KBM-7 (cell line): Measurements from ENCODE around the gene FTCD.
"Not testable (repeated sequence)": the region's sequence is repeated elsewhere in the genome, so short reads cannot be mapped to it uniquely, and the experiment has no call there.

Experiments
- DNase-seq: peaks from one replicate; pipeline ENCODE4 v3.0.0-alpha.2; 2015
- in situ Hi-C: fragments of 300-500 bp; cut with MboI; formaldehyde crosslinking; loops from 2 replicates; pipeline ENCODE4 v1.14.3; 2020; ENCODE audit warnings: low sequenced_read_pairs, low pct_unique_long_range_greater_than_20kb, mixed read lengths

FTCD gene

GRCh38 chr21:46173573-46173972 lies 18.2 kb upstream of the FTCD start:
- DNase-seq, result no peak
- in situ Hi-C loops, result no loop called here

- in situ Hi-C loops, result no loop called here
- no peak for DNase-seq
These were observed 17.6 kb upstream of the FTCD start for GRCh38 chr21:46172863-46173528.

GRCh38 chr21:46171996-46172862 lies 16.9 kb upstream of the FTCD start:
- no peak for DNase-seq
- in situ Hi-C loops, result no loop called here

- DNase-seq, result no peak
- in situ Hi-C loops, result no loop called here
These were observed 16.2 kb upstream of the FTCD start for GRCh38 chr21:46171585-46171984.

- in situ Hi-C loops, result not testable (repeated sequence)
These were observed 15.2 kb upstream of the FTCD start for GRCh38 chr21:46170436-46171193.

GRCh38 chr21:46168659-46169386 lies 13.4 kb upstream of the FTCD start:
- DNase-seq, result no peak
- in situ Hi-C loops, result no loop called here

More at GRCh38 chr21:46170436-46171193, 15.2 kb upstream of the FTCD start:
- DNase-seq, result not testable (repeated sequence)

GRCh38 chr21:46168238-46168637 lies 12.9 kb upstream of the FTCD start:
- in situ Hi-C loops, result no loop called here

GRCh38 chr21:46165098-46165497 lies 9.7 kb upstream of the FTCD start:
- no peak for DNase-seq
- in situ Hi-C loops, result no loop called here

More at GRCh38 chr21:46168238-46168637, 12.9 kb upstream of the FTCD start:
- no peak for DNase-seq

GRCh38 chr21:46163380-46163779 lies 8.0 kb upstream of the FTCD start:
- in situ Hi-C loops, result no loop called here
- no peak for DNase-seq

- DNase-seq, result no peak
- in situ Hi-C loops, result no loop called here
These were observed 6.5 kb upstream of the FTCD start for GRCh38 chr21:46161633-46162592.

GRCh38 chr21:46160907-46161632 lies 5.7 kb upstream of the FTCD start:
- in situ Hi-C loops, result no loop called here

GRCh38 chr21:46160657-46160906 lies 5.2 kb upstream of the FTCD start:
- in situ Hi-C loops, result no loop called here
- no peak for DNase-seq

More at GRCh38 chr21:46160907-46161632, 5.7 kb upstream of the FTCD start:
- DNase-seq, result no peak

GRCh38 chr21:46159841-46160656 lies 4.7 kb upstream of the FTCD start:
- in situ Hi-C loops, result no loop called here
- no peak for DNase-seq

GRCh38 chr21:46159390-46159789 lies 4.0 kb upstream of the FTCD start:
- no peak for DNase-seq

GRCh38 chr21:46158666-46159300 lies 3.4 kb upstream of the FTCD start:
- in situ Hi-C loops, result no loop called here
- no peak for DNase-seq

More at GRCh38 chr21:46159390-46159789, 4.0 kb upstream of the FTCD start:
- in situ Hi-C loops, result no loop called here

- in situ Hi-C loops, result no loop called here
- no peak for DNase-seq
These were observed 2.6 kb upstream of the FTCD start for GRCh38 chr21:46157987-46158451.
